Activated naive CD4-positive, alpha-beta T cell (primary cell): ENCODE measurements around the gene C6orf89.

Source experiments
- DNase-seq, 4 experiments: peaks; one replicate each; lab custom pipeline; 2025; lab: John Stamatoyannopoulos, UW

The C6orf89 gene, protein sequence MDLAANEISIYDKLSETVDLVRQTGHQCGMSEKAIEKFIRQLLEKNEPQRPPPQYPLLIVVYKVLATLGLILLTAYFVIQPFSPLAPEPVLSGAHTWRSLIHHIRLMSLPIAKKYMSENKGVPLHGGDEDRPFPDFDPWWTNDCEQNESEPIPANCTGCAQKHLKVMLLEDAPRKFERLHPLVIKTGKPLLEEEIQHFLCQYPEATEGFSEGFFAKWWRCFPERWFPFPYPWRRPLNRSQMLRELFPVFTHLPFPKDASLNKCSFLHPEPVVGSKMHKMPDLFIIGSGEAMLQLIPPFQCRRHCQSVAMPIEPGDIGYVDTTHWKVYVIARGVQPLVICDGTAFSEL

DNA sequence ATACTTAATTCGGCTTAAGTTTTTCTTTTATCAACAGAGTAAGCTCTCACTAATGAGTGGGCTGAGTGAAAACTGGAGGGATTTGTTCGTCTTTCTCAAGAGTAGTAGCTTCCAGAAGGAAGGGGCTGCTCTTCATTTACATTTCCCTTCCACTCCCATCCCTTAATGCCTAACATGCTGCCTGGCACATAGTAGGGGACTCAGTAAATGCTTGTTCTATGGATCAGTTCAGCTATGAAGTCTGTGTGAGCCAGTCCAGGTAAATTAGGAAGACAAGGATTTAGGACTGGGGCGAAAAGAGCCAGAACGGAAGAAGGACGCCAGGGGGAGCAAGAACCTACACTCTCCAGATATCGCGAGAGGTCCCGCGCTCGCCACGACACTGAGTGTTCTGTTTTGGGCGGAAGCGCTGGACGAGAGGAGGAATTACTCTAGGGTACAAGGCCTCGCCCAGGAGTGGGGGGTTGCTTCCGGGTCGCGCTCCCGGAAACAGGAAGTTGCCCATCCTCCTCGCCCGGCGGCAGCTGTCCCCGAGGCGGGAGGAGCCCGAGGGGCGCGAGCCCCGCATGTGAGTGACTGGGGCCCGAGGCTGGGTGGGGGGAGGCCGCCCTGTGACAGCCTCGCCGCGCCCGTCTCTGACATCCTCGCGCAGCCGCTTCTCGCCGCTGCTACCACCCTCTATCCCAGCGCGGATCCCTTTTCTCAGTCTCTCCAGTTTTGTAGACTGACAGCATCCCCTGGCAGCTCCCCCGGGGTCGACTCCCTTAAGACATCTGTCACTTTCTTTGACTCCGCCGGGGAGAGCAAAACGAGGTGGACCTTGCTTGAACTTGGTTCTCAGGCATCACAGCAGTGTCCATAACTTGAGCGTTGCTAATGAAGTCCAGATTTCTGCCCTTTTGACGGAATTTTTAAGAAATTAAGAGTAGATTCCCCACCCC, at the start of gene C6orf89:
TSS of gene C6orf89 (plus strand) at position 492 of the 941 bp plus-strand sequence. CDS start 13,493 bp downstream, outside the sequence.
- peak; percentile 87 to 95 (median 92) for DNase-seq

DNA sequence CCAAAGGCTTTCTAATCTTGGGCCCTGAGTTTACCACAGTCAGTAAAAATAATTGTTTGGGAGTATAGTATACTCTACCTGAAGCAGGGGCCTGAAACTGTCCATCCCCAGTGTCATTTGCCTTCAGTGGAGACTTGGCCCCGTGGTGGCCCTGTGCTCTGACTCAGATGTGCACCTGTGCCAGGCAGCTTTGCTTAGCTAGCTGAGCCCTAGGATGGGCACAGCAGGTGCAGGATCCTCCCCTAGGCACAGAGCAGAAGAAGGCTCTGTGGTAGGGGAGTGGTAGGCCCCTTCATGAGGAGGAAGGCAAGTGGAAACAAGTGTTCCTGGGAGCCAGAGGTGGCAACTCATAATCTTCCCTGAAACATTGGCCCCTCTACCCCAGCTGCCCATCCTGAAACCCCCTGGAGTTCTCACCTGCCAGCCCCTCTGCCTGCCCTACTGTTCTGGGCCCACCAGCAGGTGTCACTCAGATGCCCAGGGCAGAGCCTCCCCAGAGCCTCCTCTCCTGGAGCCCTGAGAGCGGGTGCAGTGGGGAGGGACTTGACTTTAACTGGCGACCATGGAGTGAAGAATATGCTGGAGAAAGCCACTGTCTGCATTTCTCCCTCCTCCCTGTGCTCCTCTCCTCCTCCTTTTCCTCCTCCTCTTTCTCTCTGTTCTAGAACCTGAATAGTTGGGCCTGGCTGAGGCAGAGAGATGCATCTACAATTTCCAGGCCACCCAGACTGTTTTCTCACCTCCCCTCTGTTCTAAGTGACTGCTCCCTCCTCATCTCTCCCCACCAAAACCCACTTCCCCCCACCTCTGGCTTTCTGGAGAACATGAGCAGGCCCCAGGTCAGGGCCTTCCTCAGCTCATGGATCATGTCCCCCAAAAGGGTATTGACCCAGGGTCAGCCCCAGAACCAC, 49.4 kb upstream of the C6orf89 start:
- no peak for DNase-seq

DNA sequence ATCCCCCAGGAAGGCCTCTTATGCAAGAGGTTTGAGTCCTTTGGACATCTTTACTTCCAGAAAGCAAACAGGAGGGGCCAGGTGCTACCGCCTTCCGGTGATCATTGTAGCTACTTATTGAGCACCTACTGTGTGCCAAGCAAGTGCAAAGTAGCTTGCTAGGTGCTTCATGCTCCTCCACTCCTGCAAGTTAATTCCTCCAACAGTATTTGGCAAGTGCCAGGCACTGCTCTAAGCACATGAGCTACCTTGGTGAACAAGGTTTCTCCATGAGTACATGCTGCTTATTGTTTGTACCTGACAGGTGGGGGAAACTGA, 48.8 kb upstream of the C6orf89 start:
- DNase-seq, result no peak

DNA sequence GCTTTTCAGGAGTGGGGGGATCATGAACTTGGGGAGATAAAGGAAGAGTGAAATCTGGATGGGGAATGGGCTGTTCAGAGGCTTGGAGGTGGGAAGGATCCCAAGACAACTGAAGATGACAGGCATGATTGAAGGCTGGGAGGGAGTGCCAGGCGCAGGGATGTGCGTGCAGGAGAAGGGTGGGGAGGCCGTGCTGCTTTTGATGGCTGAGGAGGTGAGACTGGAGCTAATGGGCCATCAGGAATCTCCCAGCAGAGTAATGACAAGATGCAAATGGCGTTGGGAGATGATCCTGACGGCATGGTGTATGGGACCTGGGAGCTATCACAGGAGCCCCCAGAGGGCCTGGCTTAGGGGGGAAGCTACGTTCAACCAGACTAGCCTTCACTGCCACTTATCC, 48.1 kb upstream of the C6orf89 start:
- DNase-seq, result no peak

DNA sequence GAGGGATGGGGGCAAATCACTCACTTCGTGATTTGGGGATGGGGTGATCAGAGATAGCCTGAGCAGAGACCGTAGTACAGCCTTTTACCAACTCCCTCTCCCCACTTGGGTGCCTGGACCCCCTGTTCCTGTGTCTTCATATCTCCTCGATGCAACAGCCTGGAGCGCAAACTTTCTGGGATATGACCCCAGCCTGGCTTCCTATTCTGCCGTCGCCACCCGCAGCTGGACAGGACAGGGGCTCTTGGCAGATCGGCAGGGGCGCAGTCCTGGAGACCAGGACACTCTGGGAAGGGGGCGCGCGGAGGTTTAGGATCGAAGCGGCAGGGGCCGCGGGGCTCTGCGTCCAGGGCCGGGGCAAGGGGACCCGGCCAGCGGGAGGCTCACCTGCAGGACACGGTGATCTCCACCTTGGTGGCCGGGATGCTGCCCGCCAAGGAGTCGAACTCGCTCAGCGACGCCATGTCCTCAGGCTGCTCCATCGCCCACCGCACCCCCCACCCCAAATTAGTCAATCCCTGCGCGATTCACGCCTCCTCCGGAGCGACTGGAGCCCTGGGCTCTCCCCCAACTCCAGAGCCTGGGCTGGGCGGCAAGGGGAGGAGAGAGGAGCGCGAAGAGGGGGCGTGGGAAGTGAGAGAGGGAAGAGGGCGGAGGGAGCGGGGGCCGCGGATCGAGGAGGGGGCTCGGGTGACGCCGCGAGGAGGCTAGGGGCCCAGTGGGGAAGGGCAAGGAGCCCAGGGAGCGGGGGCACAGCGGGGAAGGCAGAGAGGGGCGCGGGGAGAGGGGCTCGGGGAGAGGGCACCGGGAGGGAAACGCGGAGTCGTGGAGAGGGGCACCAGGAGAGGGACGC, 46.6 kb upstream of the C6orf89 start, which contains the start of gene CPNE5:
TSS of gene CPNE5 (minus strand) at position 549 of the 853 bp plus-strand sequence. CDS start at position 482, 67 bp downstream.
- no peak for DNase-seq

DNA sequence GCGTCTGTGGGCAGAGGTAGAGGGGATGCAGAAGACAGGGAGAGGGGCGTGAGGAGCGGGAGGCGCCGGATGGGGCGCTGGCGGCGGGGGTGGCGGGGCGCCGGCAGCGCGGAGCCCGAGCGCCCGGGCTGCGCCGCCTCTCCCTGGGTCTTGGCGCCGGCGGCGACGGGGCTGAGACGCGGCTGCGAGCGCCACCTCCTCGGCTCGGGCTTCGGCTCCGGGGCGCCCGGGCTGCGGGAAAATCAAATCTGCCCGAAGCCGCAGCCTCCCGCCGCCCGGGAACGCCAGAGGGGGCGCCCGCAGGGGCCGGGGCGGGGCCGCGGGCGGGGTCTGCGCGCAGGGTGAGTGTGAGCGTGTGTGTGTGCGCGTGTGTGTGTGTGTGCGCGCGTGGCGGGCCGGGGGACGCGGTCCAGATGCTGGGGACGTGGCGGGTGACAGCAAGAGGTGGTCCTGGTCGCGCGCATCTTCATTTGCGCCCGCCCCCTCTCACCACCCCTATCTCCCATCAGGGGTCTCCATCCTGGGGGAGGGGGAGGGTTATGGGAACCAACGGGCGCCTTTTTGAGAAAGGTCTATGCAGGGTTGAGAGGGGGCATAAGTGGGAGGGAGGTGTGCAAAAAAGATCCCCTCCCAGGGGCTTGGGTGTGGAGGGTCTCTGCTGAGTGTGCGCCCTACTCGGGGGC, 45.9 kb upstream of the C6orf89 start:
- peak in 1 of 4 experiments; percentile 41 for DNase-seq

DNA sequence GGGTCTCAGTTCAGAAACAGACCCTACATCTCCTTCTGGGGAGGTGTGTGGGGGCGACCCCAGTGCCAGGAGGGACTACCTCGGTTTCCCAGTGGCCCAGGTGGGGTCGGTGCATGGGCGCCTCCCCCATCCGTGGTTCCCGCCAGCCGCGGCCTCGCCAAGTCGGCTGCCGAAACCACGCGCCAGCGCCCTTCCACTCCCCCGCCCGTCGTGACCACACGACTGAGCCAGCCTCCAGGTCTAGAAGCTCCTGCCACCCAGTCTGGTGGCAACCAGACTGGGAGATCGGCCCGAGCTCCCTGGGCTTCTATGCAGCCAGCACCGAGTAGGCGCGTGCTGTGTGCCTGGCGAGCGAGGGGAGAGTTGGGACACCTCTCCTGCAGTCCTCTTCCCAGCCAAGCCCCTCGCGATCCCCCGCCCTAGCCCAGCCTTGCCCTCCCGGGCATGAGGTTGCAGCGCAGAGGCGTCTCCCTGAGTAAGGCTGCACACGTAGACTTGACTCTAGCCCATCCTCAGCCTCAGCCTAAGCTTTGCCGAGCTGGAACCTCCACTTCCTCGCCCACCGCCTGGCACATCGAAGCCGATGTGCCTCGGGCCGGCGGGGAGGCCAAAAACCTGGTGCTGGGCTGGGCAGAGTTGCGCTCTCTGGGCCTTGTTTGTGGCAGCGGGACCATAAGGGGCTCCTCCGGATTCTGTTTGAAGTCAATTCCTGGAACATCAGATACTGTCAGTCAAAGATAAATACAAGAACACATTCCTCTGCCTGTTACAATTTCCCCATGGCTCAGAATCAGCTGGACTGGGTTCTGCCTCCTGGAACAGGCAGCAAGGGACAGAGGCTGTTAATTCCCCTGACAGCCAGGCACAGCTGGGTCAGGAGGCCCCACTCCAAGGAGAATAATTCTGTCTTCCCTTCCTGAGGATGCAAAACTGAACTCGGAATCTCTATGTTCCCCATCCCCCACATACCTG, 45.0 kb upstream of the C6orf89 start:
- DNase-seq, result no peak

DNA sequence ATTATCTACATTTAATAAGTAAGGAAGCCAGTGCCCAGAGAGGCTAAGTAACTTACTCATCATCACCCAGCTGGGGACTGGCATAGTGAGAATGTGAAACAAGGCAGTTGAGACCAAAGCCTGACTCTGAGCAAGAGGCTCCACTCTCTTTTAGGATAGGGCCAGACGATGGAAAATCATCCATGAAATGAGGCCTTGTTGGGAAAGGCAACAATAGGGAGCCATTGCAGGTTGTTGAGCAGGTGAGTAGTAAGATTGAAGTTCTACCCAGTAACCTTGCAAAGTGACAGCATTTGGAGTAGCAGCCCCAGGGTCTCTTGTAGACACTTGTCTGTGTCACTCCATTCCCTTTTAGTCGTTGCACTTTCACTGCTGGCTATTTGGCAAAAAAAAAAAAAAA, 44.0 kb upstream of the C6orf89 start:
- DNase-seq, result no peak

DNA sequence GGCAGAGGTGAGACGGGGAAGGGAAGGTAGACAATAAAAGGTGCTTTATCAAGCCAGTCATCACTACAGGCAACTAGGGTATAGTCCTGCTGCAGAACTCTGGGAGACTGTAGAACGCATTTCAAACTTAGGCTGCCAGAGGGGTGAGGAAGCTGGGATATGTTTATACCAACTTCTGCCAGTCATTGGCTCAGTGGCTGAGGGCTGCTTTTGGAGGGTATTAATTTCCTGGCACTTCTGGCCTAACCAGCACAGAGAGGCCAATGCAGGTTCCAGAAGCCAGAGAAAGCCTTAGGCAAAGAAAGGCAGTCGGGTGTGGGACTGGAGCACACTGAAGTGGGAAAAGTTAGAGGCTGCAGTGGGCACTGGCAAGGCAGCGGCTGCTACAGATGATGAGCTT, 42.6 kb upstream of the C6orf89 start:
- DNase-seq, result no peak

DNA sequence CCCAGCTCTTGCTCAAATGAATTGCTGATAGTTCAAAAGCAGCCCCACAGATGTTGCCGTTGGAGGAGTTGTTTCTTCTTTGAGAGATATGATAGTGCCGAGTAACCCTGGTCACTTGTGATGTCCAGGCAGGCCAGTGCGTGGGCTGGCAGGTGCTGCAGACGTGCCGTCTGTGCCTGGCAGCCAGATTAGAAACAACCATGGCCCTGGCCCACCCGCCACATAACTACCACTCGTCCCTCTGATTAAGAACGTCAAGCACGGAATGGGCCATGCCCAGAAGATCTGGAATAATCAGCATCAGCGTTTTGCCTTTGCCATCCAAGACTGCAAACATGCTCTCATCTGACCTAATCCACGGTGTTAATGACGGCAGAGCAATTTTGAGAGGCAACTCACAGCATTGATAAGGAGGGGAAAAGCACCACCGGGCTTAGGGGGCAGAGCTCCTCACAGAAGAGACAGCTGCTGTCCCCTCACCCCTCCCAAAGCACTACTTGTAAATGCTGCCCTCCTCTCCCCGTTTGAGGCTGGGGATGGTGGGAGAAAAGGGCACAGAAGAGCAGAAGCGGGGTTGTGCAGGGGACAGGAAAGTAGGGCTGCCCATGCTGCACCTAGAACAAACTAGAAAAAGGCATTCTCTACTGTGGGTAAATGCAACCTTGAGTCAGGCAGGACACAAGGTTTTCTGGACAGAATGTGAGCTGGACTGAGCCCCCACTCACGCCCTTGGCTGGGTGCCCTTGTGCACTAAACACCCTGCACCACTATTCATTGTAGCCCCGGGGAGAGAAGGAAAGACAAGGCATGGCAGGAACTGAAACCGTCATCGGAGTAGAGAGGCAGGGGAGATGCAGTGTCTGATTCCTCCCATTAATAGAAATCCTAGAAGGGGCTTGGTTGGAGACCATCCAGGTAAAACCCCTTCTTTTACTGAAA, 41.3 kb upstream of the C6orf89 start:
- no peak for DNase-seq

DNA sequence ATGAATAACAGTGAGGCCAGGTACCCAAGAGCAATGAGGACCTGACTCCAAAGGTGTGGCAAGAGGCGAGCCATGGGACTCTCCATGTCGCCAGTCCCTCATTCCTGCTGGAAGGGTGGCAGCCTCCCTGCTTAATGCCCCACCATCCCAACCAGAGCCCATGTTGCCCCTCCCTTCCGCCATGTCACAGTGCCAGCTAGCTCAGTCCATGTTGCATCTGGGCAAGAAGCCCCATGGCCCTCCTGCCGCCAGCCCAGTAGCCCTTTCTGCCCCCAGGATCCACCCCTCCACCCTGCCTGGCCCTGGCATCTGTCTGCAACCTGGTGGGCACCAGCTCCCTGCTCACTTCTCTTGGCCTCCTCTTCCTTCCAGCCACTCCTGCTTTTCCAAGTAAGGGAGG, 40.5 kb upstream of the C6orf89 start:
- DNase-seq, result no peak

DNA sequence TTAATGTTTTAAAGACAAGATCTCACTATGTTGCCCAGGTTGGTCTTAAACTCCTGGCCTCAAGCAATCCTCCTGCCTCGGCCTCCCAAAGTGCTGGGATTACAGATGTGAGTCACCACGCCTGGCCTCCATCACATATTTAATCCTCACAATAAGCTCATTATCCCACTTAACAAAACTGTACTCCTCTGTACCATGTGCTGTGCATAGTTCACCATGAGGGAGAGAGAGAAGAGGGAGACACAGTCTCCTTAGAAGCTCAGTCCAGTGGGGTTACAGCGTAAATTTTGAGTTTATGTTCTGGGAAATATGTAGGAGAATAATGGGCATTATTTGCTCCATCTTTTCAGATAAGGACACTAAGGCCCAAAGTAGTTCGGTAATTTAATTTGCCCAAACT, 38.6 kb upstream of the C6orf89 start:
- no peak for DNase-seq

DNA sequence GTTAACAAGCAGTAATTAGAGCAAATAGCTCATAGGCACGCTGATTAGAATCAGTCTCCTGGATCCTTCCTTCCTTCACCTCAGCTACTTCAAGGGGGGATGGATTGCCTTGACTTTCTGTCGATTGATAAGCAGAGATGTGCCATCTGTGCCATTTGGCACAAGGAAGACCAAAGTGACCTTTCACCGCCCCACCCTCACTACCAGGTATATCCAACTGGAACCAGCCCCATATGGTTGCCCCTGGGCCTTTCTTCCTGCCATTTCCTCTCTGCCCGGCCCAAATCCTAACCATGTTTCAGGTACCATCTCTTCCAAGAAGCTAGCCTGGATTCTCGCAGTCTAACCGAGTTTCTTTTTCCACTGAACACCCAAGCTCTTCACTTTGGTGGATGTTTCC, 37.8 kb upstream of the C6orf89 start:
- no peak for DNase-seq

DNA sequence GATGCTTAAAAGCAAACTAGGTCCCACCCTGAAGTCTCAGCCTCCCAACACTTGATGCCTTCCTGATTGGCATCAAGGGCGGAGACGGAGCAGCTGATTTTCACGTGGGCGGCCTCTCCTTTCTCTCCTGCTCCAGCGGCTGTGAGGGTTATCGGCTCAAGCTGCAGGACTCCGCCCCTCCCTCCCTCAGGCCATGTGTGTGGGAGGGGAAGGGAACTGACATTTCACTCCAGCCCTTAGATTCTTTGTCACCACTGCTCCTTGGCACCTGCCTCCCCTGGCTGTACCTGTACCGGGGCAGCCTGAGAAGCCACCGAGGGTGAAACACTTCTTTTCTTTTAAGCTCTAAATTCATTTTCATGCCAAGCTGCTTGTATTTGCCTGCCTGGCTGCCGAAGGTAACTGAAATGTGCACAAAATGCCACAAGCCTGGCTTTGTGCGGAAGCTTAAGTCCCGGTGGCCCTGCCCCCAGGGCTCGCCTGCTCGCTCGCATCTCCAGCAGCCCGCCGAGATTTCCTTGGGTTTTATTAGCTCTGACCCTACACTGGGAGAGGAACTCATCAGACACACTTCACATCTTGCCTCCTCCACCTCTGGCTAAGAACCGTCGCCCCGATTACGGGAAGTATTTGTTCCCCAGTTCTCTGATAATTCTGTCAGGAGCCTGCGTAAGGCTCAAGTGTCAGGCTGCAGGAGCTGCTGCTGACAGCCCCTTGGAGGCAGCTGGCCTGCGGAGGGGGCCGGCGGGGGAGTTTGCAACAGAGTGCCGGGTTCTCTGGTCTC, 36.9 kb upstream of the C6orf89 start:
- DNase-seq, result no peak

DNA sequence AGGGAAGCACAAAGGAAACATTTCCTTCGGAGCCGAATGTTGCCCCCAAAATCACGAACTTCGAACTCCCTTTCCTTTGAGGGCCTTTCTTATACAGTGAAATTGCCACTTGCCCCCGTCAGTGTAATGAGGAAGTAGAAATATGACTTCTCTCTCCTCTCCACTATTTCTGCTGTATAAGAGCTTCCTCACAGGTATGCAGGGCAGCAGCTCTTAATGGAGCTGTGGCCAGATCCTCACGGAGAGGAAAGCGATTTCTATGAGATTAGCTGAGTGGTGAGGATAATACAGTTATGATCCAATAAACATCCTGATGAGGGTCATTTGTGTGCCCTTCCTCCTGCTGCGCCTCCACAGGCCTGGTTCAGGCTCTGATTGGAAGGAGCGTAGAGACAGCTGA, 35.7 kb upstream of the C6orf89 start:
- DNase-seq, result no peak

DNA sequence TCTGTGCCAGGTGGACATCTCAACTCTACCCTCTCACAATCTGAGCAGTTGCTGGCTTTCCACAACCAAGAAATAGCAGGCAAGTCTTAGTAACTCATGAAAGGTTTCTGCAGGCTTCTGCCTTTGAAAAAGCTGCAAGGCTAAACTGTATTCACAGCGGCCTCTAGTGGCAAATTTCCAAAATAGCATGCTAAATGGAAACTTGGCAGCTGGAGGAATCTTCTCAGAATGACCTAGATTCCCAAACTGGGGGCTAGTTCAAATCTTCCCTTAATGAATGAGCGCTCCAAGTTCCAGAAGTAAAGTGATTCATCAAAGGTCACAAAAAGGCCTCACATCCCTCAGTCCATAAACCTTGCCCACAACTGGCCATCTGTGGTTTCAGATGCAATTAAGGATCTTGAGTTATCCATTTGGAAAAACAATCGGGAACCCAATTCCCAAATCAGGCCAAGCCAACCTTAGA, 34.6 kb upstream of the C6orf89 start:
- no peak for DNase-seq

DNA sequence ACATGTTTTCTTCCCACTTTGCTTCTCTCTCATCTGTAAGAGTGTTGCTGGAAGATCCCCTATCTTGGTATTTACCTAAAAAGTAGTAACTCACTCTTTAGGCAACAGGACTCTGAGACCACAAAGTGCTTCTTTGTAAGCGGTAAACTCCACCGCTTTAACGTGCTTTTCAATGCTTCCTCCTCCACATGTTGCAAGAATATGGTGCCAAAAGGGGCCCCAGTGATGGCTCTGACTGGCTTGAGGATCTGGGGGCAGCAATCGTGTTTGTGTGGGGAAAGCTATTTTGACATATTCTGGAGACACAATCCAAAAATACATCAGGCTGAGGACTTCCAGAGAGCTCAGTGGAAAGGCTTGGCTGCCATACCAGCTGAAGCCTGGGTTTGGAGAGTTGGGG, 34.1 kb upstream of the C6orf89 start:
- DNase-seq, result no peak
